Measurements from ENCODE around the gene PSMB3. TPM values are rescaled to one million over a fixed set of nuclear protein-coding genes. Genes with fewer than 3 reads are reported as not detected.

The PSMB3 gene
- total RNA-seq, 2 experiments from 2014 or later: 335 to 348 TPM

- no peaks in the 10 kb centered on the region for H3K9me3 Mint-ChIP-seq
- intact Hi-C loops (cut with micrococcal nuclease): no loop called here
- POLR2A ChIA-PET: interaction anchor here (0.7 to 2.0 kb wide), 4 partner anchors 8 to 22 kb away, joined by 3 to 6 read pairs (median 5); no protein-coding TSS in a partner anchor
These were observed 43.3 kb upstream of the PSMB3 start for GRCh38 chr17:38709104-38709820.

DNA sequence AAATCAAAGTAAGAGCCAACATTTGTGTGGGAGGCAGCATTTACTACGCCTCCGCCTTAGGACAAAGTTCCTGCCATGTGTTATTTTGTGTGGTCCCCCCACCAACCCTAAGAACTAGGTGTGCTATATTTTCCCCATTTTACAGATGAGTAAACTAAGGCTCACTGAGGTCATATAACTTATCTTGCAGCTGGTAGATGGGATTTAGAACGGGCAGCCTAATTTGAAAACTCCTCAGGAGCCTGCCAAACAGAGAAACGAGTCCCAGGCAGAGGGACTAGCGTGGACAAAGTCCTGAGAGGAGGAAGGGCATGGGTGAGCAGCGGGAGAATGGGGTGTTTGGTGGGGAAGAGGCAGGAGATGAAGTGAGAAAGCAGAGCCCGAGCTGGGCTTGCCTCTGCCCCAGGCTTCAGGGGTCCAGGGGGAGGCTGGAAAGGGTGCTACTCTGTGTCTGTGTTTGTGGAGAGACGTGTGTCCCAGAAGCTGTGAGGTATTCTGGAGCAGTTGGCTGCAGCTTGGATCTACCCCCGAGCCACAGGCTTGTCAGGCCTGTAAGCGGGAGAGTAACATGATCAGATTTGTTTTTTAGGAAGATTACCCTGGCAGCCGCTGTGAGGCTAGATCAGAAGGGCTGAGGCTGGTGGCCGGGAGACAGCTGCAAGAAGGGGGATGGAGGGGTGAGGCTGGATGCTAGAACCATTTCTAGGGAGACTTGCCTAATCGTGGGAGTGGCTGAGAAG is 42.5 kb upstream of the PSMB3 start:
- H3K36me3 Mint-ChIP-seq: peaks cover 65% of the 10 kb centered on the region
- POLR2A ChIA-PET: interaction anchor here (0.7 to 2.0 kb wide), 5 partner anchors 9 to 34 kb away, joined by 3 to 6 read pairs (median 4); no protein-coding TSS in a partner anchor

More at GRCh38 chr17:38709104-38709820, 43.3 kb upstream of the PSMB3 start:
- DNase-seq: no peak
- Mint-ChIP-seq H3K27ac (peak overlapping the region; percentile 42), H3K36me3 (peaks cover 64% of the 10 kb centered on the region), H3K4me3 (no peak overlapping the region), H3K27me3 (no peaks in the 10 kb centered on the region), H3K4me1 (ENCODE audit: low read depth) (peaks cover 59% of the 10 kb centered on the region)
- CTCF ChIA-PET: interaction anchor here (1.1 to 1.8 kb wide), 2 partner anchors 26 to 31 kb away, joined by 5 to 11 read pairs; no protein-coding TSS in a partner anchor

DNA sequence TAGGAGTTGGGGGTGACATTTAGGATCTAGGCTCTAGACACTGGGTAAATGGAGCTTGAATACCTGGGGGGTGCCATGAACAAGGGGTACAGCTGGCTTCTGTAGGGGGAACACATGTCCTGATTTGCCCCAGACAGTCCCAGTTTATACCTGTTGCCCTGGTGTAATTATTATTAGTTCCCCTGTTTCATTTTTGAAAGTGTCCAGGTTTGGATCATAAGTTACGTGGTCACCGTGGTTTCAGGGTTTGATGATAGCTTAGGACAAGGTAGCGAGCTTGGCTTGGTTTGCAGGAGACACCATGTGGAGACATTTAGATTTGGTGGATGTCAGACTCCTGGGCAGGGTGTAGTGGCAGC is 42.0 kb upstream of the PSMB3 start:
- Mint-ChIP-seq H3K27me3 (no peaks in the 10 kb centered on the region), H3K4me3 (no peak overlapping the region), H3K36me3 (peaks cover 67% of the 10 kb centered on the region), H3K4me1 (ENCODE audit: low read depth) (peaks cover 72% of the 10 kb centered on the region), H3K9me3 (no peaks in the 10 kb centered on the region), H3K27ac (peak overlapping the region; percentile 42)
- CTCF ChIA-PET: interaction anchor here (1.1 to 1.9 kb wide), 3 partner anchors 18 to 34 kb away, joined by 4 to 11 read pairs (median 6); no protein-coding TSS in a partner anchor
- POLR2A ChIA-PET: interaction anchor here (1.1 to 2.0 kb wide), 3 partner anchors 9 to 35 kb away, joined by 3 to 6 read pairs (median 6); no protein-coding TSS in a partner anchor
- no peak for DNase-seq
- intact Hi-C loops (cut with micrococcal nuclease): no loop called here

More for the DNA sequence above, 42.5 kb upstream of the PSMB3 start:
- peak overlapping the region; percentile 42 for H3K27ac Mint-ChIP-seq
- CTCF ChIA-PET: interaction anchor here (1.1 to 1.9 kb wide), 4 partner anchors 19 to 33 kb away, joined by 4 to 11 read pairs (median 6); no protein-coding TSS in a partner anchor
- no peaks in the 10 kb centered on the region for H3K27me3 Mint-ChIP-seq
- peaks cover 66% of the 10 kb centered on the region for H3K4me1 Mint-ChIP-seq (ENCODE audit: low read depth)
- H3K9me3 Mint-ChIP-seq: no peaks in the 10 kb centered on the region
- H3K4me3 Mint-ChIP-seq: no peak overlapping the region
- intact Hi-C loops (cut with micrococcal nuclease): no loop called here
- no peak for DNase-seq

DNA sequence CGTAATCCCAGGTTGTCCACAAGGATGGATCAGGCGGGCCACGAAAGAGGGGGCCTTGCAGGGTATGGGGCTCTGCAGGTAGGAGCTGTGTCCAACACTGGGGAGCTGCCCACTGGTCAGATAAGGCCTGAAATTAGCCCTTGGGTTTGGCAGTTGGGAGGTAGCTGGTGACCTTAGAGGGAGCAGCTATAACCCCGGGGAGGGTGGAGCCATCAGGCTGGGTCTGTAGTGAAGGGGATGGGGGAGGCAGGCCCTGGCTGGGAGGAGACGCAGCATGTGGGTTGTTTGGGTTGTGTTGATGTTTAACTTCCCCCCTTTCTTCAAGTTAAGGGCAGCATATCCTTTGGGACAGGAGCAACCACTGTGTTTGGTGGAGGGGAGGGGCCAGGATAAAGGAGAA is 41.6 kb upstream of the PSMB3 start:
- POLR2A ChIA-PET: interaction anchor here (1.1 to 2.0 kb wide), 3 partner anchors 10 to 35 kb away, joined by 3 to 6 read pairs (median 6); no protein-coding TSS in a partner anchor
- Mint-ChIP-seq H3K4me1 (ENCODE audit: low read depth) (peaks cover 76% of the 10 kb centered on the region), H3K27ac (peak overlapping the region; percentile 46), H3K36me3 (peaks cover 68% of the 10 kb centered on the region), H3K9me3 (no peaks in the 10 kb centered on the region), H3K27me3 (no peaks in the 10 kb centered on the region), H3K4me3 (no peak overlapping the region)
- intact Hi-C loops (cut with micrococcal nuclease): no loop called here
- DNase-seq: no peak
- CTCF ChIA-PET: interaction anchor here (1.1 to 1.9 kb wide), 3 partner anchors 18 to 34 kb away, joined by 4 to 11 read pairs (median 6); no protein-coding TSS in a partner anchor

DNA sequence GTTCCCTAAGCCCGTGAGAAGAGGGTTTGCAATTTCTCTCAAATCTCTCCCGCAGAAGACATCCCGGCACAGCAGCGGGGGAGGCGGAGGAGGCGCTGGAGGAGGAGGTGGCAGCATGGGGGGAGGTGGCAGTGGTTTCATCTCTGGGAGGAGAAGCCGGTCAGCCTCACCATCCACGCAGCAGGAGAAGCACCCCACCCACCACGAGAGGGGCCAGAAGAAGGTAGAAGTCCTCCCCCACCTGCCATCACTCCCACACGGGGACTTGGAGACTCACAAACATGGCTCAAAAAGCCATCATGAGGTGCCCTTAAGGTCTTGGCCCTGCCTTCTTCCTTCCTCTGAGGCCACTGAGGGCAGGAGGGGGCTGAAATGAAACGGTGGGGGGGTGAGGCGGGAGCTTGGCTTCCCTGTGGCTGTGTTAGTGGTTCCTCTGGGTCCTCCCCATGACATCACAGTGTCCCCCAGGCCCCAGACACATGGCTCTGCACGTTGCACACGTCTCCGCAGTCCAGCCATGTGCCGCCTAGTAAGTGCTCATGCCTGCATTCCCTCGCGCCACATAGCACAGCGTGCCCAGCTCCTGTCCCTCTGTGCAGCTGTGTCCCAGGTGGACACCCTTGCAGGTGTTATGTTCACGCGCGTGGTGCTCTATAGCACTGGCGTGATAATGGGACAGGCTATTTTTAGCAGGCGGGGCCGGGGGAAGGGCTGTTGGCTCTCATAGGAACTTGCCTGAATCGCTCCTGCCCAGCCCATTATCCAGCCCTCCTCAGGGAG is 40.6 kb upstream of the PSMB3 start:
- Mint-ChIP-seq H3K36me3 (peaks cover 64% of the 10 kb centered on the region), H3K27me3 (no peaks in the 10 kb centered on the region), H3K9me3 (no peaks in the 10 kb centered on the region), H3K27ac (peak overlapping the region; percentile 46), H3K4me3 (no peak overlapping the region), H3K4me1 (ENCODE audit: low read depth) (peaks cover 78% of the 10 kb centered on the region)
- intact Hi-C loops (cut with micrococcal nuclease): no loop called here
- no peak for DNase-seq
- ChIA-PET CTCF (interaction anchor here (0.7 to 1.9 kb wide), 2 partner anchors 35 to 140 kb away, joined by 3 to 6 read pairs; no protein-coding TSS in a partner anchor), POLR2A (no interaction called here)

DNA sequence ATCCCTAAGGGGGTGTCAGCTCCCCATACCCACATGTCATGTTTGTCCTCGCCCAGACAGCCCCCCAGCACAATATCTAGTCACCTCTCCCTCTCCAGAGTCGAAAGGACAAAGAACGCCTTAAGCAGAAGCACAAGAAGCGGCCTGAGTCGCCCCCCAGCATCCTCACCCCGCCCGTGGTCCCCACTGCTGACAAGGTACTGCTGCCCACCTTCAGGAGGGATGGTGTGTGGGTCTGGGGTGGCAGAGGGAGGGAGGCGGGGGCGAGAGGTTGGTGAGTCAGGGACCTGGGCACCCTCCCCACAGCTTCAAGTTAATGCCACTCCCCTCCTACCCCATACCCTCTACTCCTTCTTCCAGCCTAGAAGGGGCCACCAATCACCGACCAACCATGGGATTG is 39.9 kb upstream of the PSMB3 start:
- Mint-ChIP-seq H3K4me3 (no peak overlapping the region), H3K4me1 (ENCODE audit: low read depth) (peaks cover 73% of the 10 kb centered on the region)
- CTCF ChIA-PET: interaction anchor here (0.7 kb wide), 1 partner anchor 139 kb away, joined by 3 read pairs; no protein-coding TSS in a partner anchor

GRCh38 chr17:38713456-38714075 is 39.0 kb upstream of the PSMB3 start:
- DNase-seq: no peak
- Mint-ChIP-seq H3K27ac (no peak overlapping the region), H3K9me3 (no peaks in the 10 kb centered on the region), H3K4me3 (no peak overlapping the region), H3K27me3 (no peaks in the 10 kb centered on the region), H3K4me1 (ENCODE audit: low read depth) (peaks cover 63% of the 10 kb centered on the region), H3K36me3 (peaks cover 61% of the 10 kb centered on the region)
- intact Hi-C loops (cut with micrococcal nuclease): no loop called here
- CTCF ChIA-PET: interaction anchor here (1.9 kb wide), 1 partner anchor 22 kb away, joined by 7 read pairs; no protein-coding TSS in a partner anchor
- POLR2A ChIA-PET: no interaction called here

More for the DNA sequence above, 39.9 kb upstream of the PSMB3 start:
- Mint-ChIP-seq H3K36me3 (peaks cover 62% of the 10 kb centered on the region), H3K27me3 (no peaks in the 10 kb centered on the region), H3K27ac (peak overlapping the region; percentile 18), H3K9me3 (no peaks in the 10 kb centered on the region)
- intact Hi-C loops (cut with micrococcal nuclease): no loop called here
- no peak for DNase-seq
- POLR2A ChIA-PET: no interaction called here

GRCh38 chr17:38715216-38715943 is 37.2 kb upstream of the PSMB3 start:
- H3K36me3 Mint-ChIP-seq: peaks cover 56% of the 10 kb centered on the region

DNA sequence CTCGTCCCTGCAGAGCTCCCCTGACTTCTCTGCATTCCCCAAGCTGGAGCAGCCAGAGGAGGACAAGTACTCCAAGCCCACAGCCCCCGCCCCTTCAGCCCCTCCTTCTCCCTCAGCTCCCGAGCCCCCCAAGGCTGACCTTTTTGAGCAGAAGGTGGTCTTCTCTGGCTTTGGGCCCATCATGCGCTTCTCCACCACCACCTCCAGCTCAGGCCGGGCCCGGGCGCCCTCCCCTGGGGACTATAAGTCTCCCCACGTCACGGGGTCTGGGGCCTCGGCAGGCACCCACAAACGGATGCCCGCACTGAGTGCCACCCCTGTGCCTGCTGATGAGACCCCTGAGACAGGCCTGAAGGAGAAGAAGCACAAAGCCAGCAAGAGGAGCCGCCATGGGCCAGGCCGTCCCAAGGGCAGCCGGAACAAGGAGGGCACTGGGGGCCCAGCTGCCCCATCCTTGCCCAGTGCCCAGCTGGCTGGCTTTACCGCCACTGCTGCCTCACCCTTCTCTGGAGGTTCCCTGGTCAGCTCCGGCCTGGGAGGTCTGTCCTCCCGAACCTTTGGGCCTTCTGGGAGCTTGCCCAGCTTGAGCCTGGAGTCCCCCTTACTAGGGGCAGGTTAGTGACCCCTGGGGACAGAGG is 36.1 kb upstream of the PSMB3 start:
- H3K27me3 Mint-ChIP-seq: no peaks in the 10 kb centered on the region
- H3K27ac Mint-ChIP-seq: peak overlapping the region; percentile 89
- H3K4me1 Mint-ChIP-seq (ENCODE audit: low read depth): peaks cover 52% of the 10 kb centered on the region
- CTCF ChIA-PET: interaction anchor here (1.1 to 2.0 kb wide), 4 partner anchors 12 to 41 kb away, joined by 3 to 11 read pairs (median 7); partner anchors contain the start of gene EPOP
- peaks cover 57% of the 10 kb centered on the region for H3K36me3 Mint-ChIP-seq
- no peak for DNase-seq
- H3K9me3 Mint-ChIP-seq: no peaks in the 10 kb centered on the region
- H3K4me3 Mint-ChIP-seq: no peak overlapping the region
- intact Hi-C loops (cut with micrococcal nuclease): no loop called here
- POLR2A ChIA-PET: interaction anchor here (0.5 to 3.1 kb wide), 4 partner anchors 11 to 768 kb away, joined by 4 to 34 read pairs (median 7); partner anchors contain the start of gene MLLT6

More at GRCh38 chr17:38715216-38715943, 37.2 kb upstream of the PSMB3 start:
- H3K4me3 Mint-ChIP-seq: no peak overlapping the region
- H3K27ac Mint-ChIP-seq: peak overlapping the region; percentile 89
- CTCF ChIA-PET: interaction anchor here (1.0 to 2.0 kb wide), 5 partner anchors 9 to 39 kb away, joined by 4 to 11 read pairs (median 7); no protein-coding TSS in a partner anchor
- POLR2A ChIA-PET: interaction anchor here (1.5 to 3.1 kb wide), 3 partner anchors 9 to 14 kb away, joined by 4 to 34 read pairs (median 10); partner anchors contain the start of gene MLLT6
- no peak for DNase-seq
- no peaks in the 10 kb centered on the region for H3K27me3 Mint-ChIP-seq
- intact Hi-C loops (cut with micrococcal nuclease): no loop called here
- peaks cover 55% of the 10 kb centered on the region for H3K4me1 Mint-ChIP-seq (ENCODE audit: low read depth)
- H3K9me3 Mint-ChIP-seq: no peaks in the 10 kb centered on the region

DNA sequence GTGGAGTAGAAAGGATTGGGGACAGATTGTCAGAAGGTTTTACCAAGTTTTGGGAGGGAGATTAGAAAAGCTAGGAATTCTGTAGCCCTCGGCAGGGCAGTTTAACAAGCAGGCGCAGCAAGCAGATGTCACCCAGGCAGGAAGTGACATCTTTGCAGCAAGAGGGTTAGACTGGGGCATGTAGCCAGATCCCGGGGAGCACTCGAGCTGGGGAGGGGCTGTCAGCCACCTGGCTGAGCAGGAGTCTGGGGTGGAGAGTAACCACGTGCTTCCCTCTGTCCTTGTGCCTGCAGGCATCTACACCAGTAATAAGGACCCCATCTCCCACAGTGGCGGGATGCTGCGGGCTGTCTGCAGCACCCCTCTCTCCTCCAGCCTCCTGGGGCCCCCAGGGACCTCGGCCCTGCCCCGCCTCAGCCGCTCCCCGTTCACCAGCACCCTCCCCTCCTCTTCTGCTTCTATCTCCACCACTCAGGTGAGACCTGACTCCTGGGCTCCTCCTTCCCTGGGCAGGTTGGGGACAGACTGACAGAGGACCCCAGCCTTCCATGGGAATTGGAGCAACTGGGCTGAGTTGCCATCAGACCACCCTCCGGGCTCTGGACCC is 35.3 kb upstream of the PSMB3 start:
- Mint-ChIP-seq H3K36me3 (peaks cover 54% of the 10 kb centered on the region), H3K27me3 (no peaks in the 10 kb centered on the region), H3K27ac (peak overlapping the region; percentile 1), H3K4me1 (ENCODE audit: low read depth) (peaks cover 48% of the 10 kb centered on the region), H3K4me3 (no peak overlapping the region), H3K9me3 (no peaks in the 10 kb centered on the region)
- ChIA-PET CTCF (interaction anchor here (1.1 to 2.0 kb wide), 4 partner anchors 11 to 42 kb away, joined by 3 to 11 read pairs (median 8); partner anchors contain the start of gene EPOP), POLR2A (interaction anchor here (1.5 to 3.1 kb wide), 3 partner anchors 11 to 16 kb away, joined by 4 to 34 read pairs (median 10); partner anchors contain the start of gene MLLT6)
- intact Hi-C loops (cut with micrococcal nuclease): no loop called here
- DNase-seq: no peak
